Activated CD4-positive, CD25-positive, alpha-beta regulatory T cell treated with anti-CD3 and anti-CD28 coated beads, Interleukin-2, amount 50 U/mL, for 24 hours (primary cell): ENCODE results near the gene CHST13.
"Not testable (repeated sequence)": the region's sequence is repeated elsewhere in the genome, so short reads cannot be mapped to it uniquely, and the experiment has no call there.

Experiments used
- ATAC-seq, 2 donors: fragments of 150-1000 bp; cut with Tn5 transposase; one replicate each; pipeline ENCODE4 v1.10.0; 2021; ENCODE audit warnings: mild to moderate bottlenecking in 1 of 2, moderate library complexity in 1 of 2

Gene CHST13

GRCh38 chr3:126556637-126557414 is 32.9 kb downstream of the CHST13 start:
- ATAC-seq: no peak

- ATAC-seq: no peak
Observed at GRCh38 chr3:126557415-126557745, 33.4 kb downstream of the CHST13 start.

GRCh38 chr3:126557761-126558160 is 33.8 kb downstream of the CHST13 start:
- no peak for ATAC-seq

- peak in 1 of 2 donors; percentile 10 for ATAC-seq
Observed at GRCh38 chr3:126558336-126559071, 34.5 kb downstream of the CHST13 start, which contains the start of gene C3orf22. TSS of gene C3orf22 (minus strand) at chr3:126558932. CDS start at chr3:126553390, 5,542 bp downstream.

GRCh38 chr3:126562737-126563276 is 38.9 kb downstream of the CHST13 start:
- ATAC-seq: no peak

- ATAC-seq: no peak
Observed at GRCh38 chr3:126567696-126568438, 43.9 kb downstream of the CHST13 start.

GRCh38 chr3:126568776-126569342 is 44.9 kb downstream of the CHST13 start:
- no peak for ATAC-seq

- ATAC-seq: no peak
Observed at GRCh38 chr3:126569390-126569975, 45.5 kb downstream of the CHST13 start.

- ATAC-seq: no peak
Observed at GRCh38 chr3:126570103-126570541, 46.2 kb downstream of the CHST13 start.

- ATAC-seq: no peak
Observed at GRCh38 chr3:126571078-126571477, 47.1 kb downstream of the CHST13 start.

GRCh38 chr3:126573492-126574117 is 49.6 kb downstream of the CHST13 start:
- no peak for ATAC-seq

GRCh38 chr3:126577261-126577660 is 53.3 kb downstream of the CHST13 start:
- no peak for ATAC-seq

- ATAC-seq: no peak
Observed at GRCh38 chr3:126578702-126579101, 54.7 kb downstream of the CHST13 start.

- ATAC-seq: no peak
Observed at GRCh38 chr3:126580746-126581145, 56.8 kb downstream of the CHST13 start.

- no peak for ATAC-seq
Observed at GRCh38 chr3:126581569-126581968, 57.6 kb downstream of the CHST13 start.

- ATAC-seq: no peak
Observed at GRCh38 chr3:126582311-126582710, 58.4 kb downstream of the CHST13 start.

GRCh38 chr3:126591515-126591914 is 67.6 kb downstream of the CHST13 start:
- not testable (repeated sequence) for ATAC-seq
